HG03095 (cell line): ENCODE data around the gene BMP6.

ENCODE experiments used
- ATAC-seq: cut with Tn5 transposase; IDR thresholded peaks from one replicate; pipeline ENCODE4 v1.9.1; 2021; ENCODE audit warnings: moderate library complexity; ENCODE audit not compliant: unreplicated experiment

The BMP6 gene

DNA sequence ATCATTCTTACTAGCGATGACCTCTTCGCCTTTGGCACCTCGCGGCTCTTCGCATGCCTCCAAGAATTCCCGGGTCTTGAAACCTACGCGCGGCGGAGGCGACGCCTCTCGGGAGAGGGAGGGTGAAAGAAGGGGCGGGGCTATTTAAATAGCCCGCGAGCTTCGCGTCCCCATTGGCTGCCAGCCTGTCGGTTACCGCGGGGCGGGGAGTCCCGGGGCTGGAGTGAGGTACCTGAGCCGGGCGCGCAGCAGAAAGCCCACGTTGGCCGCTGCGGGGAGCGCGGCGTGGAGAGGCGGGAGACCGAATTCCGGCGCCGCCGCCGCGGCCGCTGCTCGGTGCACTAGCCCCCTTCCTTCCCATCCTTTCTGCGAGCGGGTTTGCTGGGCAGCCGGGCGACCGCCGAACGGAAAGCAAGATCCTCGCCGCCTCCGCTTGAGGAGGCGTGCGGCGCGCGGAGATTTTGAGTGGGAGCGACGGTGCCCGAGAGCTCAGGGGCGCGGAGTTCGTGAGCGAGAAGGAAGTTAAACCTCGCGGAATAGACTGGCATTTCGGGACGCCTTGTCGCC, at the start of gene BMP6:
TSS of gene BMP6 (plus strand) at position 251 of the 567 bp plus-strand sequence. CDS start 857 bp downstream, outside the sequence.
- peak; percentile 64 for ATAC-seq

DNA sequence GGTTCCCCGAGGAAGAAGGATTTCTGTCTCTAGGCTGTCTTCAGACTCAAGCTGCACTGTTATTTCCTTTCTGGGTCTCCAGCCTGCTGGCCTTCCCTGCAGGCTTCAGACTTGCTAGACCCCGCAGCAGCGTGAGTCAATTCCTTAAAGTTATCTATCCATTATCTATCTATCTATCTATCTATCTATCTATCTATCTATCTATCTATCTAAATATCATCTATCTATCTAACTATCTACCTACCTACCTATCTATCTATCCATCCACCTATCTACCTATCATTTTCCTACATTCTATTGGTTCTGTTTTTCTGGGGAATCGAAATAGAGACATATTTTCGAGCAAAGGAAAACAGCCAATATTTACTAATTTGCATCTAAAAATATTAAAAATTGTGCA, 48.7 kb upstream of the BMP6 start:
- no peak for ATAC-seq

GRCh38 chr6:7680393-7681075, 45.4 kb upstream of the BMP6 start:
- ATAC-seq: no peak

- ATAC-seq: no peak
These were observed 44.5 kb upstream of the BMP6 start for GRCh38 chr6:7681449-7681848.

- no peak for ATAC-seq
These were observed 41.8 kb upstream of the BMP6 start for GRCh38 chr6:7684076-7684475.

DNA sequence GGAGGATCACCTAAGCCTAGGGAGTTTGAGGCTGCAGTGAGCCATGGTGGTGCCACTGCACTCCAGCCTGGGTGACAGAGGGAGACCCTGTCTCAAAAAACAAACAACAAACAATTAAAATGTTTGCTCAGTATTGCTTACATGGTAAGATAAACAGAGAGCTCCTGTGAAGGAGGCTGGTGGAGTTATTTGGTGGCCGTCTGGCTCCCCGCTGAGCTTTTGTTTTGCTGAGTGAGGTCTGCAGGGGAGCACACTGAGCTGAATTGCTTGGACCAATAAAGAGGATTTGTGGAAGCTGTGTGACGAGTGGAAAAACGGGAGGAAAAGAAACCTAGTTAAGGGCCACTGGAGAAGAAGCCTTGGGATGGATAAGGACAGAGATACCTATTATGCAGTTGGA, 41.1 kb upstream of the BMP6 start:
- no peak for ATAC-seq

DNA sequence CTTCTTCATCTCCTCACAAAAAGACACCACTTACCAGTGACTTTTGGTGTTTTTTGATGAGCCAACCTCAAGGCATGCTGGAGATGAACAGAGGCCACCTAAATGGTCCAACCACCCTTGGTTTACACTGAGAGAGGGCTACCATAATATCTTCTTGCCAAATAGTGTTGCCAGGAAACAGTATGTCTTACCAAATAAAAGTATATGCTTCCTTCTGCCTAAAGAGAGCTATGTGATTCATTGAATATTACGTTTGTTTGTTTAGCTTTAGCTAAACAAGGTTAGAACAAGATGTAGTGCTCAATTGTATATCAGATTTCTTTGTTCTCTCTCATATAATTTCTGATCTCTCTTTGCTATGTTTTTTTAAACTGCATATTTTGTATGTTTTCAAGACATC, 40.6 kb upstream of the BMP6 start:
- ATAC-seq: no peak

DNA sequence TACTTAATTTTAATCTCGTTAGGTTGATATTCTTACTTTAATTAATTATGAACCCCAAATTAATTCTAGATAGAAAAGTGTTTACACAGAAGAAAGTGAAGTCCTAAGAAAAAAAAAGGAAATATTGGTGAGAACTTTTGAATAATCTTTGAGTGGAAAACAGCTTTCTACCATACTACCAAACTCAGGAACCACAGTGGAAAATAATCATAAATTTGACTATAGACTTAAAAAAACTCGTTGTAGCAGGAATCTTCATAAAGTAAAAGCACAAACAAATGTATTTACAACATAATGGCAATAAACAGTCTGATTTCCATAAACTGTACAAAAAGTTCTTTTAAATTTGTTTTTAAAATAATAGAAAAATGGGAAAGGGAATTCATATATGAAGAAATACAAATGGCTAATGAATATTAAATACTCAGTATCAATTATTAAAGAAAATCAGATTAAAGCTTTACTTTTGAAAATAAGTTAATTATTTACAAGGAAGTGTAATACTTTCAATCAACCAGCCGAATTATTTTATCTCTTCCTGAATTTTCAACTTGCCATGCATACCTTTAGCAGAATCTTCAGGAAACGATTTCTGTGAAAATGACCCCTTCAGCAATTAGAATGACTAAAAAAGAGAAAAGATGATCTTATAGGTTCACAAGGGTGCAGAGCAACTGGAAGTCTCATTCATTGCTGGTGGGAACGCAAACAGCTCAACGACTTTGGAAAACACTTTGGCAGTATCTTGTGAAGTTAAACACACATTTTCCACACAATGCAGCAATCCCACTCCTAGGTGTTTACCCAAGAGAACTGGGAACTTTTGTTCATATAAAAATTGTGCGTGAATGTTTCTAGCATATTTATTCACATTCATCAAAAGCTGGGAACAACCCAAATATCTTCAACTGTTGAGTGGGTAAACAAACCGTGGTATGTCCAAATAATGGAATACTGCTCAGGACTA, 38.5 kb upstream of the BMP6 start:
- no peak for ATAC-seq

- no peak for ATAC-seq
These were observed 34.9 kb upstream of the BMP6 start for GRCh38 chr6:7691021-7691420.

DNA sequence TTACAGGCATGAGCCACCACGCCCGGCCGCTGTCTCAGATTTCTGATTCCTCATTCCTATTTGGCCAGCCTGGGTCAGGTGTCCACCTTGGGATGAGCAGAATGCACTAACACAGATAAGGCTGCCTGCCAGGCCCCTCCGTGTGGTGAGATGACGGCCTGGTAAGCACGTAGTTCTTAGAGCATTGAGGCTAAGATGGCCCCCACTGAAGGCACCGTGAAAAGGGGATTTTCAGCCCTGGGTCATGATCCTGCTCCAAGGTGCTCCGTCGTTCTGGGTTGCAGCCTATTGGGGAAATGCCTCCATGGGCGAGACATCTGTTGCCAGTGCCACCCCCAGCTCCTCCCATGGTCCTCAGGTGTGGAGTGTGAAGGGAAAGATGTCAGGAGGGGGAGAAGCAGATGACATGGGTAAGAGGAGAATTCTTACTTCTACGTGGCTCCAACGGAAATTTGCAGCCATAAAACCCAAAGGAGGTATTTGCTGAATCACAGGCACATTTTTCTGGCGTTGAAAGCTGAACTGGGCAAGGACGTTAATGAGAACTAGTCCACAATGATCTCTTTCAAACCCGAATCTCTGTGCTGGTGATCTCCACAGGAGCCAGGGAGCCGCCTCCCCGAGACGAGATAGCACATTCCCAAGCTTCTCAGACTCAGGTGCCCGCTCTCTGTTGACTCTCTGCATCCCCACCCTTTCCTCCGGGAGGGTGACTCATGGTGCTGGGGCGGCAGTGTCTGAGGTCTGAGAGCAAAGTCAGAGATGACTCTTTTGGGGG, 34.0 kb upstream of the BMP6 start:
- ATAC-seq: no peak

GRCh38 chr6:7692453-7692784, 33.5 kb upstream of the BMP6 start:
- no peak for ATAC-seq

GRCh38 chr6:7693827-7694226, 32.1 kb upstream of the BMP6 start:
- no peak for ATAC-seq

- no peak for ATAC-seq
These were observed 29.8 kb upstream of the BMP6 start for GRCh38 chr6:7696061-7696460.

GRCh38 chr6:7697432-7697819, 28.5 kb upstream of the BMP6 start:
- no peak for ATAC-seq

DNA sequence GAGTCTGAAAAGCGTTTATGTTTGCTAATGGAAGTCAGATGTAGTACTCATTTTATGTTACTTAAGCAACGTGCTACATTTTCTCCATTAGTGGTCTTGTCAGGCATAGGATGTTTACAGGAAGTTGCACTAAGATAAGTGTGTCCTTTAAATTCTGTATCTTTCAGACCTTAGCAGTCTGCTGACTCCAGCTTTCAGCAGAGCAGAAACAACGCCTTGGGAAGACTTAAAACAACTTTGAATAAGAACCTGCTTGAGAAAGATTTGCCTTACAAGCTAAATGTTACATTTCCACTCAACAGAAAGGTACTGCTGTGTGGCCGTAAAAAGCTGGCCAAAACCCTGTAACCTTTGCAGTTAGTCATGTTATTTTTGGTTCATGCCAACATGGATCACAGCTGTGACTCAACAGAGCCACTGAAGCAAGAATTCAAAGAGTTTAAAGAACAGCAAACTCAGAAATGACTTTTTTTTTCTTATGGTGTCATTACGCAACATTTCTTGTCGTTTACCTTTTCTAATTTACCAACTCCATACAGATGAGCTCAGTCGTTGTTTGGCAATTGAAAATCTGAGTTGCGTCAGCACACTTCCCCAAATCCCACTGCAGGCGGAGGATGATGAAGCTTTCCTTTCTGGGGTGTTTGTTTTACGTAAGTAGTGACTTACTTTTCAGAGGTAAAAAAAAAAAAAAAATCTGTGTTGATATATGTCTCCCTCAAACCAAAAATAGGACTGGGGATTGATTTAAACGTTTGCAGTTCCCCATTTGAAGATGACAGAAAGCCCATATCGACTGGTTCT, 27.9 kb upstream of the BMP6 start:
- no peak for ATAC-seq

DNA sequence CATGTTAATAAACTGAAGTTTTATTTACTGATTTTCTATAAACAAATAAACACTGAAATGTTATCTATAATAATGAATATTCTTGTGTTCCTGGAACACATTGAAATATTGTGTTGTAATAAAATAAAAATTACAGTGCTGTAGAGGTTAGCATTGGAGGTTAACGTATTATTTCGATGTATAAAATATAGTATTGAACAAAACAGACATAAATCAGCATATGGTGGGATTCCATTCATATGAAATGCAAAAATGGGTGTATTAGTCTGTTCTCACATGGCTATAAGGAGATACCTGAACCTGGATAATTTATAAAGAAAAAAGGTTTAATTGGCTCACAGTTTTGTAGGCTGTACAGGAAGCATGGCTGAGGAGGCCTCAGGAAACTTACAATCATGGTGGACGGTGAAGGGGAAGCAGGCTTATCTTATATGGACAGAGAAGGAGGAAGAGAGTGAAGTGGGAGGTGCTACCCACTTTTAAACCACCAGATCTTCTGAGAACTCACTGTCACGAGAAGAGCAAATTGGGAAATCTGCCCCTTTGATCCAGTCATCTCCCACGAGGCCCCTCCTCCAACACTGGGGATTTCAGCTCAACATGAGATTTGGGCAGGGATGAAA, 24.6 kb upstream of the BMP6 start:
- ATAC-seq: no peak

DNA sequence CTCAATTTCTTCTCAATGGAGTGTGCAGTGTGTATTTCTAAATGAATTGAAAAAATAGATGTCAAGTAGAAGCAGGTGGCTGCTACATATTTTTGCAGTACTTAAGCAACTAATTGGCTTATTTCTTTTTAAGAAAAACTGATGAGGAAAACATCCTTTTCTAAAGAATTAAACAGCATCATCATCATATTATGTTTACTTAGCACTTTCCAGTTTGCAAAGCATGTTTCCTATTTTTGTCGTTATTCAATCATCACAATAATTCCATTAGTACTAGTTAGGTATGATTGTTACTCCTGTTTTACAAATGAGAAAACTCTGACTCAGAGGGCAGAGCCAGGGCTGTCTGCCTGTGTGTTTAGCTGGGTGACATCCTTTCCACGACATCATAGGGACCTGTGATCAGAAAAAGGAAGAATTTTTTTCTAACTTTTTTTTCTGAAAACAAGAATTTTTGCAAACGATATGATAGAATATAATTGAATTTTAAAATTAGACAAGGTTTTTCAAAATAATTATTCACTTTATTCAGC, 22.7 kb upstream of the BMP6 start:
- no peak for ATAC-seq

DNA sequence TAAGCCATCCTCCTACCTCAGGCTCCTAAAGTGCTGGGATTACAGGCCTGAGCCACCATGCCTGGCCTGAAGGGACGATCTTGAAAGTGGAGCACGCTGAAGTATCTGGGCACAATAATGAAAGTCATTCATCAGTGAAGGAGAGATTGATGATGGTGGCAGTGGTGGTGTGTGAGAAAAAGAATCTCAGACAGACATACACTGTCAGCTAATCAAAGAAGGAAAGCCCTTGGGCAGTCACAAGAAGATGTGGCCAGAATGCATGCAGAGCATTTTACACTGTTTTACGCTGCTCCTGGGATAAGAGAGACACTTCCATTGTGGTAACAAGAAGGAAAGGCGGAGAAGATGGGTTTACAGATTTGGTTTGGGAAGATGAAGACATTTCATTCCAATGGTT, 20.4 kb upstream of the BMP6 start:
- ATAC-seq: no peak

GRCh38 chr6:7706269-7706668, 19.6 kb upstream of the BMP6 start:
- no peak for ATAC-seq

- ATAC-seq: no peak
These were observed 18.1 kb upstream of the BMP6 start for GRCh38 chr6:7707787-7708186.
